OCI-LY3 (cell line): ENCODE measurements around the gene DCC.
"Not testable (repeated sequence)": the region's sequence is repeated elsewhere in the genome, so short reads cannot be mapped to it uniquely, and the experiment has no call there.

Experiments used
- EZH2phosphoT487 ChIP-seq: fragments of 200-600 bp; shearing (Covaris generic); IDR thresholded peaks from 2 replicates; pipeline ENCODE4 v1.6.1; 2018; ENCODE audit warnings: antibody characterized with exemption, mixed run types, low read depth
- TF ChIP-seq, protein P1 (sequence below): fragments of 200-600, 300-600 bp; sonication (generic); IDR thresholded peaks from 2 replicates; pipeline ENCODE4 v1.5.1; 2014; ENCODE audit warnings: antibody characterized with exemption, low read length, low read depth

DNA sequence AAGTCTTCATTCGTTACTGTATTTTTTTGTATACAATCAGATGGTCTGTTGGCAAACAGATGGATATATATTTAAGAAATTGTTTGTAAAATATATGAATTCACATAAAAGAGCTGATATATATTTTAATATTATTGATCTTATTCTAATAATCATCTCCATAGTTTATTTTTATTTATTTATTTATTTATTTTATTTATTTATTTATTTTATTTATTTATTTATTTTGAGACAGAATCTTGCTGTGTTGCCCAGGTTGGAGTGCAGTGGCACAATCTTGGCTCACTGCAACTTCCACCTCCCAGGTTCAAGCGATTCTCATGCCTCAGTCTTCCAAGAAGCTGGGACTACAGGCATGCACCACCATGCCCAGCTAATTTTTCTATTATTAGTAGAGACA, 1128.2 kb downstream of the DCC start:
- TF ChIP-seq, protein P1, sequence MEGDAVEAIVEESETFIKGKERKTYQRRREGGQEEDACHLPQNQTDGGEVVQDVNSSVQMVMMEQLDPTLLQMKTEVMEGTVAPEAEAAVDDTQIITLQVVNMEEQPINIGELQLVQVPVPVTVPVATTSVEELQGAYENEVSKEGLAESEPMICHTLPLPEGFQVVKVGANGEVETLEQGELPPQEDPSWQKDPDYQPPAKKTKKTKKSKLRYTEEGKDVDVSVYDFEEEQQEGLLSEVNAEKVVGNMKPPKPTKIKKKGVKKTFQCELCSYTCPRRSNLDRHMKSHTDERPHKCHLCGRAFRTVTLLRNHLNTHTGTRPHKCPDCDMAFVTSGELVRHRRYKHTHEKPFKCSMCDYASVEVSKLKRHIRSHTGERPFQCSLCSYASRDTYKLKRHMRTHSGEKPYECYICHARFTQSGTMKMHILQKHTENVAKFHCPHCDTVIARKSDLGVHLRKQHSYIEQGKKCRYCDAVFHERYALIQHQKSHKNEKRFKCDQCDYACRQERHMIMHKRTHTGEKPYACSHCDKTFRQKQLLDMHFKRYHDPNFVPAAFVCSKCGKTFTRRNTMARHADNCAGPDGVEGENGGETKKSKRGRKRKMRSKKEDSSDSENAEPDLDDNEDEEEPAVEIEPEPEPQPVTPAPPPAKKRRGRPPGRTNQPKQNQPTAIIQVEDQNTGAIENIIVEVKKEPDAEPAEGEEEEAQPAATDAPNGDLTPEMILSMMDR = not testable (repeated sequence)
- not testable (repeated sequence) for TF ChIP-seq EZH2phosphoT487
